ENCODE results near the gene MAN2A2. TPM values are rescaled to one million over a fixed set of nuclear protein-coding genes. Genes with fewer than 3 reads are reported as not detected.

Gene MAN2A2
- total RNA-seq, 1 donor from 2014 or later, result 133 TPM

GRCh38 chr15:90859234-90860131 is 43.6 kb upstream of the MAN2A2 start:
- POLR2A ChIA-PET, result interaction anchor here (0.6 to 2.0 kb wide), 3 partner anchors 9 to 15 kb away, joined by 4 to 6 read pairs (median 6); partner anchors contain the start of gene FURIN
- Mint-ChIP-seq H3K27ac (peak overlapping the region; percentile 37), H3K36me3 (ENCODE audit: low read depth) (no peaks in the 10 kb centered on the region), H3K27me3 (no peaks in the 10 kb centered on the region), H3K9me3 (no peaks in the 10 kb centered on the region), H3K4me1 (peaks cover 52% of the 10 kb centered on the region), H3K4me3 (no peak overlapping the region)
- no peak for ATAC-seq (ENCODE audit: low read depth)
- no peak for TF ChIP-seq CTCF (IDR thresholded peaks at IDR 0.05)
- no peak for DNase-seq
- intact Hi-C loops (cut with micrococcal nuclease), result no loop called here
- CTCF ChIA-PET, result interaction anchor here (0.7 kb wide), 1 partner anchor 72 kb away, joined by 5 read pairs; no protein-coding TSS in a partner anchor

- CTCF ChIA-PET, result no interaction called here
- no peak for DNase-seq
- intact Hi-C loops (cut with micrococcal nuclease), result no loop called here
- POLR2A ChIA-PET, result no interaction called here
- H3K4me3 Mint-ChIP-seq, result no peak overlapping the region
- peaks cover 42% of the 10 kb centered on the region for H3K4me1 Mint-ChIP-seq
- no peaks in the 10 kb centered on the region for H3K9me3 Mint-ChIP-seq
- no peak for TF ChIP-seq CTCF (IDR thresholded peaks at IDR 0.05)
- H3K36me3 Mint-ChIP-seq (ENCODE audit: low read depth), result no peaks in the 10 kb centered on the region
- ATAC-seq (ENCODE audit: low read depth), result no peak
- peak overlapping the region; percentile 20 for H3K27ac Mint-ChIP-seq
- H3K27me3 Mint-ChIP-seq, result no peaks in the 10 kb centered on the region
These were observed 42.7 kb upstream of the MAN2A2 start for GRCh38 chr15:90860450-90860849.

- no peaks in the 10 kb centered on the region for H3K9me3 Mint-ChIP-seq
These were observed 42.0 kb upstream of the MAN2A2 start for GRCh38 chr15:90860942-90861675.

GRCh38 chr15:90862487-90862886 is 40.6 kb upstream of the MAN2A2 start:
- Mint-ChIP-seq H3K27me3 (no peaks in the 10 kb centered on the region), H3K4me1 (peaks cover 25% of the 10 kb centered on the region), H3K9me3 (no peaks in the 10 kb centered on the region), H3K4me3 (no peak overlapping the region), H3K27ac (no peak overlapping the region), H3K36me3 (ENCODE audit: low read depth) (no peaks in the 10 kb centered on the region)
- ChIA-PET POLR2A (no interaction called here), CTCF (no interaction called here)
- DNase-seq (no peak), ATAC-seq (ENCODE audit: low read depth) (no peak)
- TF ChIP-seq CTCF (IDR thresholded peaks at IDR 0.05), result no peak
- intact Hi-C loops (cut with micrococcal nuclease), result no loop called here

More at GRCh38 chr15:90860942-90861675, 42.0 kb upstream of the MAN2A2 start:
- Mint-ChIP-seq H3K4me3 (no peak overlapping the region), H3K36me3 (ENCODE audit: low read depth) (no peaks in the 10 kb centered on the region), H3K27me3 (no peaks in the 10 kb centered on the region), H3K27ac (no peak overlapping the region), H3K4me1 (peaks cover 39% of the 10 kb centered on the region)
- DNase-seq (no peak), ATAC-seq (ENCODE audit: low read depth) (no peak)
- POLR2A ChIA-PET, result no interaction called here
- CTCF ChIA-PET, result no interaction called here
- intact Hi-C loops (cut with micrococcal nuclease), result no loop called here
- TF ChIP-seq CTCF (IDR thresholded peaks at IDR 0.05), result no peak
